Thoracic aorta (tissue), 2 donors: ENCODE results near the gene DNAH17. TPM values are rescaled to one million over a fixed set of nuclear protein-coding genes. Genes with fewer than 3 reads are reported as not detected.

Experiments used
- ATAC-seq: fragments of 150-250 bp; one replicate; pipeline ENCODE4 v1.8.0; 2017; ENCODE audit warnings: low read depth; ENCODE audit not compliant: insufficient number of reproducible peaks, low FRiP score
- DNase-seq: peaks from one replicate; pipeline ENCODE4 v3.0.0-alpha.2; 2020; ENCODE audit warnings: low spot score
- H3K27ac ChIP-seq, 2 donors: fragments of 200-600 bp; sonication (generic); 1 replicate in 1 of 2; 2 replicates in 1 of 2; pipeline ENCODE4 v1.5.1; 2016; ENCODE audit warnings: mild to moderate bottlenecking in 2 of 2, moderate library complexity in 2 of 2
- H3K27me3 ChIP-seq: fragments of 200-600 bp; sonication (generic); replicated peaks from 2 replicates; pipeline ENCODE4 v1.6.0; 2016; ENCODE audit warnings: mild to moderate bottlenecking; ENCODE audit not compliant: insufficient read depth
- H3K36me3 ChIP-seq: fragments of 200-600 bp; sonication (generic); one replicate; pipeline ENCODE4 v1.5.1; 2016
- H3K4me1 ChIP-seq, 2 donors: fragments of 200-600 bp; sonication (generic); 1 replicate in 1 of 2; 2 replicates in 1 of 2; pipeline versions ENCODE4 v1.5.1 to v1.6.0; 2016; ENCODE audit warnings: low read depth in 2 of 2, mild to moderate bottlenecking in 1 of 2; ENCODE audit not compliant: control insufficient read depth in 1 of 2
- H3K4me3 ChIP-seq: fragments of 200-600 bp; sonication (generic); 2 replicates; pipeline ENCODE4 v1.5.1; 2016; ENCODE audit warnings: mild to moderate bottlenecking
- H3K9me3 ChIP-seq: fragments of 200-600 bp; sonication (generic); 2 replicates; pipeline ENCODE4 v1.5.1; 2016
- CTCF ChIP-seq: fragments of 200-600 bp; sonication (generic); IDR thresholded peaks from one replicate; pipeline ENCODE4 v1.5.1; 2019; ENCODE audit warnings: antibody characterized with exemption
- total RNA-seq, 2 donors: library from RNA; depleted of rRNA; stranded (reverse); fragments of >200 nt; gene quantifications; one replicate each; pipeline versions ENCODE4 v1.1.0 to v1.2.3, GENCODE V29; 2016

DNAH17 gene
- total RNA-seq, 2 donors from 2014 or later: 0.14 TPM

- no peaks in the 10 kb centered on the region for H3K9me3 ChIP-seq
- ATAC-seq (no peak), DNase-seq (no peak)
- H3K27me3 ChIP-seq: no peaks in the 10 kb centered on the region
- H3K27ac ChIP-seq: no peak overlapping the region
- H3K4me3 ChIP-seq: no peak overlapping the region
- H3K4me1 ChIP-seq: no peaks in the 10 kb centered on the region
- H3K36me3 ChIP-seq: no peaks in the 10 kb centered on the region
- TF ChIP-seq CTCF: no peak
These were observed 138.9 kb downstream of the DNAH17 start for GRCh38 chr17:78438271-78438691.

GRCh38 chr17:78437508-78438169, 139.6 kb downstream of the DNAH17 start:
- H3K4me1 ChIP-seq: no peaks in the 10 kb centered on the region
- no peaks in the 10 kb centered on the region for H3K9me3 ChIP-seq
- H3K4me3 ChIP-seq: no peak overlapping the region
- no peaks in the 10 kb centered on the region for H3K36me3 ChIP-seq
- H3K27ac ChIP-seq: no peak overlapping the region
- no peak for DNase-seq
- ATAC-seq: no peak
- TF ChIP-seq CTCF: no peak
- no peaks in the 10 kb centered on the region for H3K27me3 ChIP-seq

- no peak for TF ChIP-seq CTCF
- no peak for ATAC-seq
These were observed 141.7 kb downstream of the DNAH17 start for GRCh38 chr17:78435330-78436005.

GRCh38 chr17:78434455-78435329, 142.5 kb downstream of the DNAH17 start:
- Histone ChIP-seq H3K27me3 (no peaks in the 10 kb centered on the region), H3K9me3 (no peaks in the 10 kb centered on the region), H3K4me3 (no peak overlapping the region), H3K36me3 (no peaks in the 10 kb centered on the region), H3K4me1 (no peaks in the 10 kb centered on the region), H3K27ac (no peak overlapping the region)
- DNase-seq (no peak), ATAC-seq (no peak)
- TF ChIP-seq CTCF: no peak

More at GRCh38 chr17:78435330-78436005, 141.7 kb downstream of the DNAH17 start:
- no peaks in the 10 kb centered on the region for H3K4me1 ChIP-seq
- H3K36me3 ChIP-seq: no peaks in the 10 kb centered on the region
- no peak overlapping the region for H3K4me3 ChIP-seq
- no peaks in the 10 kb centered on the region for H3K27me3 ChIP-seq
- no peak overlapping the region for H3K27ac ChIP-seq
- no peaks in the 10 kb centered on the region for H3K9me3 ChIP-seq
- DNase-seq: no peak

- H3K36me3 ChIP-seq: peaks cover 6% of the 10 kb centered on the region
- DNase-seq (no peak), ATAC-seq (no peak)
- H3K4me3 ChIP-seq: no peak overlapping the region
- no peaks in the 10 kb centered on the region for H3K9me3 ChIP-seq
- H3K27ac ChIP-seq: no peak overlapping the region
- H3K4me1 ChIP-seq: no peaks in the 10 kb centered on the region
- H3K27me3 ChIP-seq: no peaks in the 10 kb centered on the region
- no peak for TF ChIP-seq CTCF
These were observed 143.3 kb downstream of the DNAH17 start for GRCh38 chr17:78433780-78434335.
